ENCODE data around the gene NR1I3.

DNA sequence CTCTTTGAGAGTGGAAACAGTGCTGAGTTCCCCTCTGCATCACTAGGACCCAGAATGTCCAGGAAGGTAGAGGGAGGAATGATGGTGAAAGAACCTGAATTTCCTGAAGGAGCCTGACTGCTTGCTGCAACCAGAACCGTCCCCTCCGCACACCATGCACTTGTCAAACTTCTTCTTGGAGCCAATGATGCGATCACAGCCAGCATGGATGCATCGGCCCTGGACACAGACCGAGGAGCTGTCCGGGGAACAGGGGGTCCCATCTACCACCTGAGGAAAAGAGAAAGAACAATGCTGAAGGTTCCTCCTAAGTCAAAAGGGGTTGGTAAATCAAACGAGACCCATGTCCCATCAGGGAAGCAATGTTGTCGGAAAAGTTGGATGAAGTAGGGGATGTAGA is 46.0 kb downstream of the NR1I3 start:
- TF ChIP-seq, protein P1, sequence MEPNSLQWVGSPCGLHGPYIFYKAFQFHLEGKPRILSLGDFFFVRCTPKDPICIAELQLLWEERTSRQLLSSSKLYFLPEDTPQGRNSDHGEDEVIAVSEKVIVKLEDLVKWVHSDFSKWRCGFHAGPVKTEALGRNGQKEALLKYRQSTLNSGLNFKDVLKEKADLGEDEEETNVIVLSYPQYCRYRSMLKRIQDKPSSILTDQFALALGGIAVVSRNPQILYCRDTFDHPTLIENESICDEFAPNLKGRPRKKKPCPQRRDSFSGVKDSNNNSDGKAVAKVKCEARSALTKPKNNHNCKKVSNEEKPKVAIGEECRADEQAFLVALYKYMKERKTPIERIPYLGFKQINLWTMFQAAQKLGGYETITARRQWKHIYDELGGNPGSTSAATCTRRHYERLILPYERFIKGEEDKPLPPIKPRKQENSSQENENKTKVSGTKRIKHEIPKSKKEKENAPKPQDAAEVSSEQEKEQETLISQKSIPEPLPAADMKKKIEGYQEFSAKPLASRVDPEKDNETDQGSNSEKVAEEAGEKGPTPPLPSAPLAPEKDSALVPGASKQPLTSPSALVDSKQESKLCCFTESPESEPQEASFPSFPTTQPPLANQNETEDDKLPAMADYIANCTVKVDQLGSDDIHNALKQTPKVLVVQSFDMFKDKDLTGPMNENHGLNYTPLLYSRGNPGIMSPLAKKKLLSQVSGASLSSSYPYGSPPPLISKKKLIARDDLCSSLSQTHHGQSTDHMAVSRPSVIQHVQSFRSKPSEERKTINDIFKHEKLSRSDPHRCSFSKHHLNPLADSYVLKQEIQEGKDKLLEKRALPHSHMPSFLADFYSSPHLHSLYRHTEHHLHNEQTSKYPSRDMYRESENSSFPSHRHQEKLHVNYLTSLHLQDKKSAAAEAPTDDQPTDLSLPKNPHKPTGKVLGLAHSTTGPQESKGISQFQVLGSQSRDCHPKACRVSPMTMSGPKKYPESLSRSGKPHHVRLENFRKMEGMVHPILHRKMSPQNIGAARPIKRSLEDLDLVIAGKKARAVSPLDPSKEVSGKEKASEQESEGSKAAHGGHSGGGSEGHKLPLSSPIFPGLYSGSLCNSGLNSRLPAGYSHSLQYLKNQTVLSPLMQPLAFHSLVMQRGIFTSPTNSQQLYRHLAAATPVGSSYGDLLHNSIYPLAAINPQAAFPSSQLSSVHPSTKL (CRISPR knock-in tag; IDR thresholded peaks at IDR 0.05): no peak
- TF ChIP-seq SMARCC2 (IDR thresholded peaks at IDR 0.05): no peak
